IMR-90 (cell line): ENCODE measurements around the gene LCN10. TPM values are rescaled to one million over a fixed set of nuclear protein-coding genes. Genes with fewer than 3 reads are reported as not detected.

Experiments
- ATAC-seq: fragments of 200-7000 bp; cut with Tn5 transposase; 2 replicates; pipeline ENCODE4 v1.9.1; 2020; ENCODE audit warnings: low read depth, mild to moderate bottlenecking, moderate library complexity
- BruUV-seq: library from RNA; stranded (reverse); fragments of 400-500 nt; replicated peaks from 2 replicates; lab custom pipeline; 2021; lab: Mats Ljungman, UMichigan
- CTCF ChIA-PET: fragments of 300-600 bp; formaldehyde crosslinking; extraction: SDS; loops from one replicate; lab custom pipeline; 2021; ENCODE audit warnings: antibody characterized with exemption; lab: Yijun Ruan, JAX
- POLR2A ChIA-PET: fragments of 300-600 bp; sonication (Branson Sonifier 250); formaldehyde crosslinking; loops from one replicate; lab custom pipeline; 2022; ENCODE audit warnings: antibody characterized with exemption; ENCODE audit not compliant: unreplicated experiment; lab: Charles Lee
- DNase-seq: peaks from one replicate; pipeline ENCODE4 v3.0.0; 2013
- H2AFZ ChIP-seq: replicated peaks from 2 replicates; pipeline ENCODE3; 2013; ENCODE audit warnings: low read length, mild to moderate bottlenecking; ENCODE audit not compliant: poor library complexity
- H2AK5ac ChIP-seq: 2 replicates; pipeline ENCODE4 v1.6.1; 2013; ENCODE audit warnings: low read depth, low read length, inconsistent platforms
- H2AK9ac ChIP-seq: replicated peaks from 2 replicates; pipeline ENCODE3; 2013; ENCODE audit warnings: mild to moderate bottlenecking, low read depth, low read length, moderate library complexity; ENCODE audit not compliant: poor library complexity
- H2BK120ac ChIP-seq: 2 replicates; pipeline ENCODE4 v1.6.1; 2013; ENCODE audit warnings: low read depth, low read length, inconsistent platforms
- H2BK15ac ChIP-seq: 3 replicates; pipeline ENCODE4 v1.6.1; 2013; ENCODE audit warnings: low read depth, low read length, inconsistent platforms
- H2BK20ac ChIP-seq: 2 replicates; pipeline ENCODE4 v1.6.1; 2013; ENCODE audit warnings: low read depth, mild to moderate bottlenecking, inconsistent platforms, low read length, moderate library complexity
- H2BK5ac ChIP-seq: 2 replicates; pipeline ENCODE4 v1.6.1; 2013; ENCODE audit warnings: mild to moderate bottlenecking, low read depth, low read length, inconsistent platforms; ENCODE audit not compliant: poor library complexity, severe bottlenecking
- H3K14ac ChIP-seq: replicated peaks from 2 replicates; pipeline ENCODE4 v1.6.1; 2013; ENCODE audit warnings: low read depth, low read length, inconsistent platforms
- H3K18ac ChIP-seq: 2 replicates; pipeline ENCODE4 v1.6.1; 2013; ENCODE audit warnings: low read depth, low read length, control low read depth
- H3K23ac ChIP-seq: 2 replicates; pipeline ENCODE4 v1.6.1; 2013; ENCODE audit warnings: low read depth, low read length, inconsistent platforms
- H3K27ac ChIP-seq: 2 replicates; pipeline ENCODE4 v1.5.1; 2013; ENCODE audit warnings: mild to moderate bottlenecking, control low read depth, low read length; ENCODE audit not compliant: insufficient read depth
- H3K27me3 ChIP-seq: 2 replicates; pipeline ENCODE4 v1.6.1; 2013; ENCODE audit warnings: low read length; ENCODE audit not compliant: control insufficient read depth, insufficient read depth
- H3K36me3 ChIP-seq: 2 replicates; pipeline ENCODE4 v1.6.1; 2013; ENCODE audit warnings: low read length, mixed read lengths; ENCODE audit not compliant: control insufficient read depth, insufficient read depth
- H3K4ac ChIP-seq: 2 replicates; pipeline ENCODE4 v1.6.1; 2013; ENCODE audit warnings: low read depth, low read length, inconsistent platforms
- H3K4me1 ChIP-seq: 2 replicates; pipeline ENCODE4 v1.6.1; 2013; ENCODE audit warnings: low read length, mixed read lengths; ENCODE audit not compliant: control insufficient read depth, insufficient read depth
- H3K4me2 ChIP-seq: 2 replicates; pipeline ENCODE4 v1.6.1; 2013; ENCODE audit warnings: low read depth, mild to moderate bottlenecking, control low read depth, low read length, moderate library complexity
- H3K4me3 ChIP-seq: 2 replicates; pipeline ENCODE4 v1.5.1; 2013; ENCODE audit warnings: low read depth, mild to moderate bottlenecking, control low read depth, low read length, moderate library complexity; ENCODE audit not compliant: insufficient read depth
- H3K56ac ChIP-seq: 2 replicates; pipeline ENCODE4 v1.6.1; 2013; ENCODE audit warnings: low read length, inconsistent platforms; ENCODE audit not compliant: insufficient read depth; ENCODE audit errors: extremely low read depth
- H3K79me1 ChIP-seq, 2 experiments: 2 replicates each; pipeline ENCODE4 v1.6.1; 2013; ENCODE audit warnings: low read length in 2 of 2, inconsistent platforms in 1 of 2, low read depth in 1 of 2
- H3K9ac ChIP-seq: 2 replicates; pipeline ENCODE4 v1.6.1; 2013; ENCODE audit warnings: low read depth, low read length, control low read depth
- H3K9me1 ChIP-seq: 2 replicates; pipeline ENCODE4 v1.6.1; 2013; ENCODE audit warnings: low read length, inconsistent platforms; ENCODE audit not compliant: insufficient read depth
- H3K9me3 ChIP-seq: 2 replicates; pipeline ENCODE4 v1.6.1; 2013; ENCODE audit warnings: low read length; ENCODE audit not compliant: control insufficient read depth, insufficient read depth
- H4K20me1 ChIP-seq: 2 replicates; pipeline ENCODE4 v1.6.1; 2013; ENCODE audit warnings: low read length, inconsistent platforms; ENCODE audit not compliant: insufficient read depth
- H4K5ac ChIP-seq: 2 replicates; pipeline ENCODE4 v1.6.1; 2013; ENCODE audit warnings: mild to moderate bottlenecking, low read depth, low read length, control low read depth
- H4K8ac ChIP-seq, 2 experiments: 2 replicates each; pipeline ENCODE4 v1.6.1; 2013; ENCODE audit warnings: low read depth in 2 of 2, low read length in 2 of 2, control low read depth in 1 of 2, inconsistent platforms in 1 of 2
- H4K91ac ChIP-seq: 2 replicates; pipeline ENCODE4 v1.6.1; 2013; ENCODE audit warnings: low read depth, low read length, inconsistent platforms; ENCODE audit not compliant: insufficient read depth
- BHLHE40 ChIP-seq: fragments of 150-350 bp; IDR thresholded peaks from 2 replicates; pipeline ENCODE4 v1.6.1; 2016; ENCODE audit warnings: mild to moderate bottlenecking, low read depth, low read length
- MAZ ChIP-seq: IDR thresholded peaks from 2 replicates; pipeline ENCODE4 v1.6.1; 2012; ENCODE audit warnings: low read depth, mild to moderate bottlenecking, low read length, improper control_type of control experiment, moderate library complexity, borderline replicate concordance
- NFE2L2 ChIP-seq: fragments of 150-350 bp; IDR thresholded peaks from 2 replicates; pipeline ENCODE4 v1.6.1; 2016; ENCODE audit warnings: low read depth, mild to moderate bottlenecking, low read length
- RCOR1 ChIP-seq: IDR thresholded peaks from 2 replicates; pipeline ENCODE4 v1.6.1; 2012; ENCODE audit warnings: mild to moderate bottlenecking, low read length, improper control_type of control experiment; ENCODE audit not compliant: insufficient replicate concordance
- WGBS, 2 experiments: methylation state at CpG; one replicate each; pipeline versions ENCODE4 v1.1.5 to v1.1.7; 2013; ENCODE audit warnings: missing lambda C conversion rate in 2 of 2; ENCODE audit not compliant: insufficient read length in 1 of 2; ENCODE audit errors: extremely low coverage in 2 of 2; 5-methylcytosine and 5-hydroxymethylcytosine counted together
- dilution Hi-C: fragments of 300-500 bp; cut with HindIII; formaldehyde crosslinking; loops from one replicate; pipeline ENCODE4 v1.14.3; 2018; ENCODE audit warnings: low sequenced_read_pairs; ENCODE audit not compliant: unreplicated experiment
- in situ Hi-C: fragments of 300-500 bp; cut with MboI; formaldehyde crosslinking; loops from 3 replicates; pipeline ENCODE4 v1.14.3; 2019; ENCODE audit warnings: low sequenced_read_pairs, inconsistent platforms, mixed read lengths
- intact Hi-C: fragments of 100-400 bp; cut with micrococcal nuclease; formaldehyde crosslinking; loops from 2 replicates; pipeline ENCODE4 v1.10.0; 2022
- polyA plus RNA-seq, 3 experiments: library from polyadenylated mRNA; depleted of rRNA; stranded (reverse); fragments of >200 nt; gene quantifications; 2 replicates each; pipeline ENCODE4 v1.2.3, GENCODE V29; 2012; ENCODE audit warnings: low replicate concordance in 1 of 3
- total RNA-seq: library from RNA; depleted of rRNA; stranded (reverse); fragments of >200 nt; gene quantifications from 2 replicates; pipeline ENCODE4 v1.2.3, GENCODE V29; 2012
- TF ChIP-seq, protein P1 (sequence below): conservative IDR thresholded peaks from 2 replicates; pipeline ENCODE4 v1.5.1; 2012; ENCODE audit warnings: mild to moderate bottlenecking, low read depth, low read length, improper control_type of control experiment

Gene LCN10
- total and polyA plus RNA-seq, 2 of the 4 experiments (the other 2 are of a cell fraction): not detected

DNA sequence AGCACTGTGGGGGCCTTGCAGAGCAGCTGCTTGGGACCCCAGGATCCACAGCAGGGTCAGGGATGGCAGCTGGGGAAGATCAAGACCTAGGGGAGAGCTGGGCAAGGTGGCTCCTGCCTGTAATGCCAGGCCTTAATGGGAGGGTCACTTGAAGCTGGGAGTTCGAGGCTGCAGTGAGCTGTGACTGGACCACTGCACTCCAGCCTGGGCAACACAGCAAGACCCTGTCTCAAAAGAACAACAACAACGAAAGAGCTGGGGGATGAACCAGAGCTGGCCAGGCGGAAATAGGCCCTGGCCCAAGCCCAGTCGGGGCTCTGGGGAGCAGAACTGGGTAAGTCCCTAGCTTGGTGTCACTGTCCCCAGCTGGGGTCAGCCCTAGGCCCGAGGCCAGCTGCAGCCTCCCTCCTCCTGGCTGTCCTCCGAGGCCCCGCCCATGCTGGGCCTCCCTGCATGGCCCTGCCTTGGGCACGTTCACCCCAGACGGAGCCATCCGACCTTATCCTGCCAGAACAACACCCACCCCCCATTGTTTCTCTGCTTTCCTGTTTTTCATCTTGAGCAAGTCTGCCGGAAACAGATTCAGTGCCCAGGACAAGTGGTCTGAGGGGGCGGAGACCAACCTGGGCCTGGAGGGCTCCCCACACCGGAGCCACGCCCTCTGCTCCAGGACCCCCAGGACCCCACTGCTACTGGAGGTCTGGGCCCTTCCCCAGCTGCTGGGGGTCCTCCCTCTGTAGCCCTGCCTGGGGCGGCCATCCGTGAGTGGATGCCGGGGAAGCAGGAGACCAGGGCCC is 28.4 kb downstream of the LCN10 start:
- Histone ChIP-seq H3K14ac (no peak overlapping the region), H3K36me3 (no peaks in the 10 kb centered on the region), H3K4ac (no peak overlapping the region), H3K79me1 (no peaks in the 10 kb centered on the region), H2BK15ac (no peak overlapping the region), H3K27me3 (peaks cover 15% of the 10 kb centered on the region), H3K9me3 (no peaks in the 10 kb centered on the region), H2AK5ac (no peak overlapping the region), H2BK20ac (no peak overlapping the region), H2AFZ (no peak overlapping the region), H3K9ac (no peak overlapping the region), H2AK9ac (no peak overlapping the region), H3K9me1 (no peaks in the 10 kb centered on the region), H3K4me1 (peaks cover 1% of the 10 kb centered on the region; the same call in 1 of the 2 replicates), H4K20me1 (no peaks in the 10 kb centered on the region), H2BK5ac (no peak overlapping the region), H3K56ac (no peak overlapping the region), H3K27ac (no peak overlapping the region), H2BK120ac (no peak overlapping the region), H4K91ac (no peak overlapping the region), H3K4me2 (no peak overlapping the region), H4K5ac (no peak overlapping the region), H4K8ac (no peak overlapping the region), H3K4me3 (no peak overlapping the region), H3K23ac (no peak overlapping the region), H3K18ac (no peak overlapping the region)
- WGBS, 2 experiments: 80% methylated on average over 9 of the region's 17 CpGs; no CpG with 5 or more reads in 1 of the 2 experiments
- ATAC-seq (no peak), DNase-seq (no peak)
- POLR2A ChIA-PET: no interaction called here
- in situ Hi-C loops: no loop called here
- CTCF ChIA-PET: interaction anchor here (1.3 kb wide), 1 partner anchor 47 kb away, joined by 3 read pairs; no protein-coding TSS in a partner anchor
- intact Hi-C loops: no loop called here
- dilution Hi-C loops: no loop called here
- TF ChIP-seq RCOR1 (no peak), MAZ (no peak), NFE2L2 (no peak), BHLHE40 (no peak)
- TF ChIP-seq, protein P1, sequence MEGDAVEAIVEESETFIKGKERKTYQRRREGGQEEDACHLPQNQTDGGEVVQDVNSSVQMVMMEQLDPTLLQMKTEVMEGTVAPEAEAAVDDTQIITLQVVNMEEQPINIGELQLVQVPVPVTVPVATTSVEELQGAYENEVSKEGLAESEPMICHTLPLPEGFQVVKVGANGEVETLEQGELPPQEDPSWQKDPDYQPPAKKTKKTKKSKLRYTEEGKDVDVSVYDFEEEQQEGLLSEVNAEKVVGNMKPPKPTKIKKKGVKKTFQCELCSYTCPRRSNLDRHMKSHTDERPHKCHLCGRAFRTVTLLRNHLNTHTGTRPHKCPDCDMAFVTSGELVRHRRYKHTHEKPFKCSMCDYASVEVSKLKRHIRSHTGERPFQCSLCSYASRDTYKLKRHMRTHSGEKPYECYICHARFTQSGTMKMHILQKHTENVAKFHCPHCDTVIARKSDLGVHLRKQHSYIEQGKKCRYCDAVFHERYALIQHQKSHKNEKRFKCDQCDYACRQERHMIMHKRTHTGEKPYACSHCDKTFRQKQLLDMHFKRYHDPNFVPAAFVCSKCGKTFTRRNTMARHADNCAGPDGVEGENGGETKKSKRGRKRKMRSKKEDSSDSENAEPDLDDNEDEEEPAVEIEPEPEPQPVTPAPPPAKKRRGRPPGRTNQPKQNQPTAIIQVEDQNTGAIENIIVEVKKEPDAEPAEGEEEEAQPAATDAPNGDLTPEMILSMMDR: no peak
- BruUV-seq: no TSS peak
